ENCODE results near the gene PAQR6.
A peak's percentile ranks its signal among the peaks of the same experiment; 100 is the strongest.

Gene PAQR6, protein sequence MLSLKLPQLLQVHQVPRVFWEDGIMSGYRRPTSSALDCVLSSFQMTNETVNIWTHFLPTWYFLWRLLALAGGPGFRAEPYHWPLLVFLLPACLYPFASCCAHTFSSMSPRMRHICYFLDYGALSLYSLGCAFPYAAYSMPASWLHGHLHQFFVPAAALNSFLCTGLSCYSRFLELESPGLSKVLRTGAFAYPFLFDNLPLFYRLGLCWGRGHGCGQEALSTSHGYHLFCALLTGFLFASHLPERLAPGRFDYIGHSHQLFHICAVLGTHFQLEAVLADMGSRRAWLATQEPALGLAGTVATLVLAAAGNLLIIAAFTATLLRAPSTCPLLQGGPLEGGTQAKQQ

DNA sequence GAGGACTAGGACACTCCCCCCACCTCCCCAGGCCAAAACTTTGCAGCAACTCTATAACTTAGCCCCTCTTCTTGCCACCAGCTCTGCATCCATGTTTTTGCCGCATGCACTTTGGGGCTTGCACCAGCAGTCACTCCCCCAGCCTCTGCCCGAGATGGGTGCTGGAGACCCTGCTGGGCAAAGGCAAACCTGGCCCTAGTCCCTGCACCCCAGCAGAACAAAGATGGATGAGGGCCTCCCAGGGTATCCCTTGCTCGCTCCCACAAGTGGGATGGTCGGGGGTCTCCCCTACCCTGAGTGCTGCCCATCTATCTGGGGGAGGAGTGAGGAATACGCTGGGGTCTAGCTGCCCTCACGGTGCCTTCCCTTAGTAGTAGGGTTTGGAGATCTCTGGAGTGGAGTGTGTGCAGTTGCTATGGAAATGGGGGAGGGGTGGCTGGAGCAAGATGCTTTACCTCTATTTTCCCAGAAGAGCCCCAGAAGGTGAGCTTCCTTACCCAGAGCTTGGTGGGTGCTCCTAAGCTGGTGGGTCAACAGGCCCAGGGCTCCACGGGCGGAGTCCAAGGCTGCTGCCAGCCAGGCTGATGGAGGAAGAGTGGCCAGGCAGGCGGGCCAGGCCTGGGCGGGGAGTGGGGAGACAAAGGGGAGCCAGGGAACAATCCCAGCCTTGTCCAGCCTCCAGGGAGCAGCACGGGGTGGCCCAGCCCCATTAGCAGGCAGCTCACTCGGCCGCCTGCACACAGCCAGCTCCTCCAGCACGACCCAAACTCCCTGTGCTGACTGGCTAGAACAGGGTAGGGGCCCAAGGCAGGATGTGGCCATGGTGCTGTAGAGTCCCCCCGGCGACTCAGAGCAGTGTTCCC lies at the start of gene PAQR6:
Gene PAQR6, minus strand, starts transcription at position 597 of the 863 bp plus-strand sequence. CDS start 1,325 bp downstream, outside the sequence.
- peak within 1 kb of the TSS; percentile 55 for H3K27ac ChIP-seq
- TF ChIP-seq ZFX (IDR thresholded peaks at IDR 0.05; ENCODE audit: borderline replicate concordance), result no peak
- TF ChIP-seq, protein P1, sequence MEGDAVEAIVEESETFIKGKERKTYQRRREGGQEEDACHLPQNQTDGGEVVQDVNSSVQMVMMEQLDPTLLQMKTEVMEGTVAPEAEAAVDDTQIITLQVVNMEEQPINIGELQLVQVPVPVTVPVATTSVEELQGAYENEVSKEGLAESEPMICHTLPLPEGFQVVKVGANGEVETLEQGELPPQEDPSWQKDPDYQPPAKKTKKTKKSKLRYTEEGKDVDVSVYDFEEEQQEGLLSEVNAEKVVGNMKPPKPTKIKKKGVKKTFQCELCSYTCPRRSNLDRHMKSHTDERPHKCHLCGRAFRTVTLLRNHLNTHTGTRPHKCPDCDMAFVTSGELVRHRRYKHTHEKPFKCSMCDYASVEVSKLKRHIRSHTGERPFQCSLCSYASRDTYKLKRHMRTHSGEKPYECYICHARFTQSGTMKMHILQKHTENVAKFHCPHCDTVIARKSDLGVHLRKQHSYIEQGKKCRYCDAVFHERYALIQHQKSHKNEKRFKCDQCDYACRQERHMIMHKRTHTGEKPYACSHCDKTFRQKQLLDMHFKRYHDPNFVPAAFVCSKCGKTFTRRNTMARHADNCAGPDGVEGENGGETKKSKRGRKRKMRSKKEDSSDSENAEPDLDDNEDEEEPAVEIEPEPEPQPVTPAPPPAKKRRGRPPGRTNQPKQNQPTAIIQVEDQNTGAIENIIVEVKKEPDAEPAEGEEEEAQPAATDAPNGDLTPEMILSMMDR (IDR thresholded peaks at IDR 0.05), result no peak

DNA sequence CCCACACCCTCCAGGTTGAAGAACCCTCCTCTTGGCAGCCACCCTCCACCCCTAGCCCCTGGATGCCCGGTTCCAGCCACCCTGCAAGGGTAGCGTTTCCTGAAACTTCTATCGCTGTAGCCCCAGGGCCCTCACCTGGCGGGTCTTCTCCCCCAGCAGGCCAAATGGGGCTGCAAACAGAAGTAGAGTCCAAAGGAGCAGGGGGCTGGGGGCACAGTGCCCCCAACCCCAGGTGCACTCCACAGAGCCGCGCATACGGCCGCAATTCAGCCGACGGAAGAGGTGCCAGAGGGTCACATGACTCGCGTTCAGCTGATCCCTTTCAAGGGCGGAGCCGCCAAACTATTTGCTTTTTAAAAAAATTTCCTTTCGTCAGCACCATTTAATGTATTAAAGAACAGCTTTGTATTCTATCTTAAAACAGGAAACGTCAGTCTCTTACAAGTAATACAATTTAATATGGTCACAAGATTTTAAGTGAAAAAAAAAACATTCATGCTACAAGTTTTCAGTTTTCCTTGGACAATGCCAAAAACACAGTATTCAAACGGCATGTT lies 47.6 kb upstream of the PAQR6 start, which contains the start of gene GLMP:
Gene GLMP, minus strand, starts transcription at position 289 of the 557 bp plus-strand sequence. Its CDS starts 34 bp downstream, at position 255.
- TF ChIP-seq ZFX (IDR thresholded peaks at IDR 0.05; ENCODE audit: borderline replicate concordance), result no peak
- TF ChIP-seq, protein P1 (IDR thresholded peaks at IDR 0.05), result no peak
- H3K27ac ChIP-seq, result peak within 1 kb of the TSS; percentile 45

DNA sequence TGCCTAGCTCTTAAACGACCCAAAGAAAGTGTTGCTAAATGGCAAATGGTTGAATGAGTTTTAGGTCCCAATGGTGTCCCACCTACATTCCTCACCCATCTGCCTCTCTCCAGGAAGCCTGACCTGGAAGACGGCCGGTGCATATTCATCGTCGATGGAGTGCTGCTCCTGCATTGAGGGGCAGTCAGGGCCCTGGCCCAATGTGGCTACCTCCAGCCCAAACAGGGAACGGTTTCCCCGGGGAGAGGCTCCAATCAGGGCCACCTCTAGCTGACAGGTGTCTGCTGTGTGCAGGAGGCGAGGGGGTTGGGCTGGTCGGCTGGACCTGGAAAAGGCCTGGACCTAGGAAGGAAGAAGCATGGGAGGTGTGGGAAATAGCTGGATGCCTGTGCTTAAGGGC lies 46.0 kb upstream of the PAQR6 start:
- TF ChIP-seq, protein P1 (IDR thresholded peaks at IDR 0.05), result no peak
- no peak for TF ChIP-seq ZFX (IDR thresholded peaks at IDR 0.05; ENCODE audit: borderline replicate concordance)
- no peak overlapping the region for H3K27ac ChIP-seq

DNA sequence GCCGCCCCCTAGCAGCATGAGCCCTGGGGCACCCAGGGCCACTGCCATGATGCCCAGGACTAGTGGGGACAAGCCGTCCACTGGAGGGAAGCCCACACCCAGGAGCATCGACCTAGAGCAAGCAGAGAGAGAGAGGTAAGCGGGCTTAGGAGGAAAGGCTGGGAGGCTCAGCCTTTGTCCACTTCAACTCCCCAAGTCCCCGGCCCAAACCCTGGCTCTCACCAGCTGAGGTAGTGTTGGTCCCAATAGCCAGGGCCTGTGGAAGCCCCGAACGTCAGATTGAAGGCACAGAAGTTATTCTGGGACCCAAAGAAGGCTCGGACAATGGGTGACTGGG lies 45.2 kb upstream of the PAQR6 start:
- no peak overlapping the region for H3K27ac ChIP-seq
- TF ChIP-seq, protein P1 (IDR thresholded peaks at IDR 0.05), result no peak
- no peak for TF ChIP-seq ZFX (IDR thresholded peaks at IDR 0.05; ENCODE audit: borderline replicate concordance)

DNA sequence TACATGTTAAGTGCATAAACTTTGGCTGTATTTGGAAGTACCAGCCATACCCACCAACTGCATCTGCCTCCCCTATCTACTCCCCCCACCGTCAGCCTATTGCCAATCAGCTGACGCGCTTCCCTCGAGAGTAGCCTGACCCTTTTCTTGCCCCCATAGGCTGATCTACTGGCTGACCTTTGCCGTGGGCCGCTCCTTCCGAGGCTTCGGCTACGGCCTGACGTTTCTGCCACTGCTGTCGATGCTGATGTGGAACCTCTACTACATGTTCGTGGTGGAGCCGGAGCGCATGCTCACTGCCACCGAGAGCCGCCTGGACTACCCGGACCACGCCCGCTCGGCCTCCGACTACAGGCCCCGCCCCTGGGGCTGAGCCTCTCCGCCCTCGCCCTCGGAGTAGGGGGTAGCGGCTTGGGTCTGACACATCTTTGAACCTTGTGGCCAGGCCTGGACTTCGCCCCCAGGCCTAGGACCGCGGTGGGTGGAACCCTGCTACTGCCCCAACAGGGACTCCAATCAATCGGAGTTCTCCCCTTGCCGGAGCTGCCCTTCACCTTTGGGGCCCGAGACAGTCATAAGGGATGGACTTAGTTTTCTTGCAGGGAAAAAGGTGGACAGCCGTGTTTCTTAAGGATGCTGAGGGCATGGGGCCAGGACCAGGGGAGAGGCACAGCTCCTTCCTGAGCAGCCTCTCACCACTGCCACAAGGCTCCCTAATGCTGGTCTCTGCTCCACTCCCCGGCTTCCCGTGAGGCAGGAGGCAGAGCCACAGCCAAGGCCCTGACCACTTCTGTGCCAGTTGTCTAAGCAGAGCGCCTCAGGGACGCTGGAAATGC lies 43.6 kb upstream of the PAQR6 start:
- H3K27ac ChIP-seq, result peak overlapping the region; percentile 67
- TF ChIP-seq, protein P1 (IDR thresholded peaks at IDR 0.05), result no peak
- no peak for TF ChIP-seq ZFX (IDR thresholded peaks at IDR 0.05; ENCODE audit: borderline replicate concordance)

DNA sequence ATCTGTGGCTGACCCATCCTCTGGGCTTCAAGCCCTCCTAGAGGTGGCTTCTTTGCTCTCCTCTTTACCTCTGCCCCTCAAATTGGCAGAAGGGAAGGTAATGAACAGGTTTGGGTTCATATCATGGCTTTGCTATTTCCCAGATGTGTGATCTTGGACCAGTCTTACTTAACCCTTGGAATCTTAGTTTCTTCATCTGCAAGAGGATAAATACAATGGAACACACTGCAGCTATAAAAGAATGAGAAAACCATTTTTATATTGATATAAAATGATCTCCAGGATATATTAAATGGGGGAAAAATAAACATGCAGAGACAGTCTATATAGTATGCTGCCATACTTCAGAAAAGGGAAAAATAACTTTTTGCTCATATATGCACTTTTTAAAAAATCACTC lies 42.0 kb upstream of the PAQR6 start:
- H3K27ac ChIP-seq, result peak overlapping the region; percentile 67
- TF ChIP-seq, protein P1 (IDR thresholded peaks at IDR 0.05), result no peak
- TF ChIP-seq ZFX (IDR thresholded peaks at IDR 0.05; ENCODE audit: borderline replicate concordance), result no peak

All from 22Rv1 (cell line).